Gastrocnemius medialis (tissue), 4 donors: ENCODE measurements around the gene HIVEP1.

Experiments
- POLR2A ChIP-seq, 2 donors: fragments of 450-650 bp; IDR thresholded peaks; one replicate each; pipeline ENCODE4 v1.6.1; 2017; ENCODE audit warnings: antibody characterized with exemption in 2 of 2, mild to moderate bottlenecking in 2 of 2, moderate library complexity in 2 of 2
- TF ChIP-seq, protein P1 (sequence below), 5 experiments: fragments of 450-650 bp in 3 of 5; fragments of 200-600 bp in 2 of 5; sonication (generic) in 2 of 5; IDR thresholded peaks in 4 of 5; conservative IDR thresholded peaks in 1 of 5; 1 replicate in 4 of 5; 2 replicates in 1 of 5; pipeline ENCODE4 v1.5.1; 2016 to 2019; ENCODE audit warnings: antibody characterized with exemption in 5 of 5, mild to moderate bottlenecking in 3 of 5, moderate library complexity in 3 of 5

DNA sequence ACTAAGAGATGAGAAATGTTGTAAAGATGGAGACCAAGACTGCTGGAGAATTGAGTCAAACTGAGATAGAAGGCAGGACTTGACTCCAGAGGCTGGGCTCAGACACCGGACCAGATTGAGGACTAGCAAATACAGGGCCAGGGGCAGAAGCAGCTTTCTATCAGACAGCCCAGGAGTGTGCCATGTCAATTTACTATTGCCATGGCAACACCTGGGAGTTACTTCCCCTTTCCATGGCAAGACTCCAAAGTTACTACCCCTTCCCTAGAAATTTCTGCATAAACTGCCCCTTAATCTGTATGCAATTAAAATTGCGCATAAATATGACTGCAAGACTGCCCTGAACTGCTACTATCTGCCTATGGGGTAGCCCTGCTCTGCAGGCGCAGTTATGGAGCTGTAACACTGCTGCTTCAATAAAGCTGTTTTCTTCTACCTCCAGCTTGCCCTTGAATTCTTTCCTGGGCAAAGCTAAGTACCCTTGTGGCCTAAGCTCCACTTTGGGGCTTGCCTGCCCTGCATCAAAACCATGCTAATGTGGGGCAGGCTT, 188.0 kb downstream of the HIVEP1 start:
- TF ChIP-seq, protein P1, sequence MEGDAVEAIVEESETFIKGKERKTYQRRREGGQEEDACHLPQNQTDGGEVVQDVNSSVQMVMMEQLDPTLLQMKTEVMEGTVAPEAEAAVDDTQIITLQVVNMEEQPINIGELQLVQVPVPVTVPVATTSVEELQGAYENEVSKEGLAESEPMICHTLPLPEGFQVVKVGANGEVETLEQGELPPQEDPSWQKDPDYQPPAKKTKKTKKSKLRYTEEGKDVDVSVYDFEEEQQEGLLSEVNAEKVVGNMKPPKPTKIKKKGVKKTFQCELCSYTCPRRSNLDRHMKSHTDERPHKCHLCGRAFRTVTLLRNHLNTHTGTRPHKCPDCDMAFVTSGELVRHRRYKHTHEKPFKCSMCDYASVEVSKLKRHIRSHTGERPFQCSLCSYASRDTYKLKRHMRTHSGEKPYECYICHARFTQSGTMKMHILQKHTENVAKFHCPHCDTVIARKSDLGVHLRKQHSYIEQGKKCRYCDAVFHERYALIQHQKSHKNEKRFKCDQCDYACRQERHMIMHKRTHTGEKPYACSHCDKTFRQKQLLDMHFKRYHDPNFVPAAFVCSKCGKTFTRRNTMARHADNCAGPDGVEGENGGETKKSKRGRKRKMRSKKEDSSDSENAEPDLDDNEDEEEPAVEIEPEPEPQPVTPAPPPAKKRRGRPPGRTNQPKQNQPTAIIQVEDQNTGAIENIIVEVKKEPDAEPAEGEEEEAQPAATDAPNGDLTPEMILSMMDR (IDR thresholded peaks at IDR 0.05 in 4 of 5, conservative IDR thresholded peaks at IDR 0.05 in 1 of 5): no peak
- TF ChIP-seq POLR2A (IDR thresholded peaks at IDR 0.05): no peak
